DMS53 treated with DMSO at 0.1 percent for 48 hours (cell line): ENCODE measurements around the gene CSTF3.
"Not testable (repeated sequence)": the region's sequence is repeated elsewhere in the genome, so short reads cannot be mapped to it uniquely, and the experiment has no call there.

ENCODE experiments used
- DNase-seq: peaks from one replicate; lab custom pipeline; 2025; ENCODE audit not compliant: unreplicated experiment; lab: John Stamatoyannopoulos, UW

Gene CSTF3

GRCh38 chr11:33094157-33094556 lies 67.1 kb downstream of the CSTF3 start:
- DNase-seq = no peak

GRCh38 chr11:33089776-33090175 lies 71.5 kb downstream of the CSTF3 start:
- no peak for DNase-seq

- no peak for DNase-seq
Observed at GRCh38 chr11:33086017-33086416, 75.3 kb downstream of the CSTF3 start.

GRCh38 chr11:33083918-33084317 lies 77.4 kb downstream of the CSTF3 start:
- DNase-seq = no peak

- no peak for DNase-seq
Observed at GRCh38 chr11:33072465-33072864, 88.8 kb downstream of the CSTF3 start.

GRCh38 chr11:33068611-33069340 lies 92.5 kb downstream of the CSTF3 start:
- no peak for DNase-seq

GRCh38 chr11:33067294-33067693 lies 94.0 kb downstream of the CSTF3 start:
- no peak for DNase-seq

- peak; percentile 51 for DNase-seq
Observed at GRCh38 chr11:33065445-33066178, 95.7 kb downstream of the CSTF3 start.

GRCh38 chr11:33064866-33065265 lies 96.4 kb downstream of the CSTF3 start:
- DNase-seq = no peak

GRCh38 chr11:33064033-33064825 lies 97.1 kb downstream of the CSTF3 start:
- no peak for DNase-seq

- DNase-seq = no peak
Observed at GRCh38 chr11:33063326-33063881, 97.9 kb downstream of the CSTF3 start.

GRCh38 chr11:33062137-33062536 lies 99.1 kb downstream of the CSTF3 start:
- no peak for DNase-seq

GRCh38 chr11:33060271-33060670 lies 101.0 kb downstream of the CSTF3 start:
- peak; percentile 66 for DNase-seq

GRCh38 chr11:33059331-33060007 lies 101.8 kb downstream of the CSTF3 start:
- DNase-seq = no peak

- no peak for DNase-seq
Observed at GRCh38 chr11:33057284-33057683, 104.0 kb downstream of the CSTF3 start.

- DNase-seq = no peak
Observed at GRCh38 chr11:33055375-33055774, 105.9 kb downstream of the CSTF3 start.

GRCh38 chr11:33052231-33052630 lies 109.0 kb downstream of the CSTF3 start:
- no peak for DNase-seq

GRCh38 chr11:33049565-33050408 lies 111.5 kb downstream of the CSTF3 start:
- DNase-seq = peak; percentile 84

- DNase-seq = not testable (repeated sequence)
Observed at GRCh38 chr11:33048701-33049100, 112.6 kb downstream of the CSTF3 start.
